Liver (tissue), 9 donors: ENCODE results near the gene CTSS. TPM values are rescaled to one million over a fixed set of nuclear protein-coding genes. Genes with fewer than 3 reads are reported as not detected.

Experiments
- DNase-seq: peaks from one replicate; pipeline ENCODE4 v3.0.0-alpha.2; 2017; ENCODE audit warnings: low spot score
- H3K27ac ChIP-seq, 2 donors: one replicate each; pipeline ENCODE4 v1.7.0; 2013; ENCODE audit warnings: inconsistent platforms in 2 of 2, low read length in 2 of 2, control low read depth in 1 of 2, low read depth in 1 of 2, mild to moderate bottlenecking in 1 of 2
- H3K27me3 ChIP-seq, 4 donors: one replicate each; pipeline versions ENCODE4 v1.6.1 to v1.7.0; 2013; ENCODE audit warnings: low read length in 3 of 4, inconsistent platforms in 1 of 4, mild to moderate bottlenecking in 1 of 4, moderate library complexity in 1 of 4; ENCODE audit not compliant: control insufficient read depth in 4 of 4, insufficient read depth in 4 of 4
- H3K36me3 ChIP-seq, 4 donors: one replicate each; pipeline versions ENCODE4 v1.6.1 to v1.7.0; 2013; ENCODE audit warnings: low read length in 3 of 4, mild to moderate bottlenecking in 3 of 4, low read depth in 1 of 4, moderate library complexity in 1 of 4; ENCODE audit not compliant: control insufficient read depth in 4 of 4, insufficient read depth in 3 of 4
- H3K4me1 ChIP-seq, 4 donors: one replicate each; pipeline versions ENCODE4 v1.6.1 to v1.7.0; 2013; ENCODE audit warnings: low read length in 3 of 4, mild to moderate bottlenecking in 3 of 4, moderate library complexity in 1 of 4; ENCODE audit not compliant: control insufficient read depth in 4 of 4, insufficient read depth in 4 of 4
- H3K4me3 ChIP-seq, 3 donors: one replicate each; pipeline versions ENCODE4 v1.6.1 to v1.7.0; 2013; ENCODE audit warnings: low read length in 3 of 3, control low read depth in 1 of 3, low read depth in 1 of 3, mild to moderate bottlenecking in 1 of 3
- H3K9ac ChIP-seq, 2 donors: one replicate each; pipeline ENCODE4 v1.7.0; 2013; ENCODE audit warnings: low read length in 2 of 2, mild to moderate bottlenecking in 2 of 2, moderate library complexity in 2 of 2, control low read depth in 1 of 2, low read depth in 1 of 2
- H3K9me3 ChIP-seq, 4 donors: one replicate each; pipeline versions ENCODE4 v1.6.1 to v1.7.0; 2013; ENCODE audit warnings: low read length in 3 of 4; ENCODE audit not compliant: control insufficient read depth in 4 of 4
- EGR1 ChIP-seq, 2 donors: IDR thresholded peaks; 2 replicates each; pipeline ENCODE4 v1.6.1; 2016 to 2018; ENCODE audit warnings: antibody characterized with exemption in 2 of 2, low read depth in 2 of 2
- FOXA1 ChIP-seq: IDR thresholded peaks from 2 replicates; pipeline ENCODE4 v1.6.1; 2016; ENCODE audit warnings: antibody characterized with exemption
- FOXA2 ChIP-seq: IDR thresholded peaks from 2 replicates; pipeline ENCODE4 v1.6.1; 2016; ENCODE audit warnings: antibody characterized with exemption
- GABPA ChIP-seq, 2 donors: IDR thresholded peaks in 1 of 2; conservative IDR thresholded peaks in 1 of 2; 2 replicates each; pipeline ENCODE4 v1.6.1; 2016; ENCODE audit warnings: antibody characterized with exemption in 2 of 2, mild to moderate bottlenecking in 1 of 2, moderate library complexity in 1 of 2
- HNF4A ChIP-seq, 2 donors: conservative IDR thresholded peaks; 2 replicates each; pipeline ENCODE4 v1.6.1; 2016; ENCODE audit warnings: antibody characterized with exemption in 2 of 2, mild to moderate bottlenecking in 2 of 2
- HNF4G ChIP-seq: IDR thresholded peaks from 2 replicates; pipeline ENCODE4 v1.6.1; 2016; ENCODE audit warnings: antibody characterized with exemption
- JUND ChIP-seq, 2 donors: IDR thresholded peaks; 2 replicates each; pipeline ENCODE4 v1.6.1; 2016; ENCODE audit warnings: antibody characterized with exemption in 2 of 2
- NR2F2 ChIP-seq: IDR thresholded peaks from 2 replicates; pipeline ENCODE4 v1.6.1; 2016; ENCODE audit warnings: antibody characterized with exemption
- RAD21 ChIP-seq, 2 donors: IDR thresholded peaks; 2 replicates each; pipeline ENCODE4 v1.6.1; 2016; ENCODE audit warnings: antibody characterized with exemption in 2 of 2, mild to moderate bottlenecking in 2 of 2
- SP1 ChIP-seq: IDR thresholded peaks from 2 replicates; pipeline ENCODE4 v1.6.1; 2018; ENCODE audit warnings: antibody characterized with exemption, mild to moderate bottlenecking
- TAF1 ChIP-seq: conservative IDR thresholded peaks from 2 replicates; pipeline ENCODE4 v1.6.1; 2016; ENCODE audit warnings: antibody characterized with exemption, mild to moderate bottlenecking
- YY1 ChIP-seq: IDR thresholded peaks from 2 replicates; pipeline ENCODE4 v1.6.1; 2016; ENCODE audit warnings: antibody characterized with exemption, mild to moderate bottlenecking
- WGBS: extraction: QIAGEN DNeasy Blood & Tissue Kit; methylation state at CpG from one replicate; pipeline ENCODE4 v1.1.7; 2013; 5-methylcytosine and 5-hydroxymethylcytosine counted together
- polyA plus RNA-seq, 2 donors: library from polyadenylated mRNA; stranded (reverse) in 1 of 2; unstranded in 1 of 2; fragments of 200-250 nt in 1 of 2; fragments of >200 nt in 1 of 2; fragmentation: Nextera tagmentation in 1 of 2; extraction: Ambion mirVana in 1 of 2; gene quantifications; one replicate each; pipeline versions ENCODE4 v1.2.1 to v1.2.3, GENCODE V29; 2013 to 2015
- total RNA-seq, 2 donors: library from RNA; depleted of rRNA; stranded (reverse); fragments of >200 nt; gene quantifications; one replicate each; pipeline ENCODE4 v1.2.3, GENCODE V29; 2014
- TF ChIP-seq, protein P1 (sequence below): IDR thresholded peaks from 2 replicates; pipeline ENCODE4 v1.6.1; 2016; ENCODE audit warnings: antibody characterized with exemption
- TF ChIP-seq, protein P2 (sequence below): IDR thresholded peaks from 2 replicates; pipeline ENCODE4 v1.6.1; 2016; ENCODE audit warnings: antibody characterized with exemption, mild to moderate bottlenecking
- donor health status: healthy.
- donor health status: healthy.
- donor health status: healthy.
- donor health status: healthy.
- donor health status: healthy.

CTSS gene
- total and polyA plus RNA-seq, 4 donors: 17.3 to 122 (median 62.4) TPM

DNA sequence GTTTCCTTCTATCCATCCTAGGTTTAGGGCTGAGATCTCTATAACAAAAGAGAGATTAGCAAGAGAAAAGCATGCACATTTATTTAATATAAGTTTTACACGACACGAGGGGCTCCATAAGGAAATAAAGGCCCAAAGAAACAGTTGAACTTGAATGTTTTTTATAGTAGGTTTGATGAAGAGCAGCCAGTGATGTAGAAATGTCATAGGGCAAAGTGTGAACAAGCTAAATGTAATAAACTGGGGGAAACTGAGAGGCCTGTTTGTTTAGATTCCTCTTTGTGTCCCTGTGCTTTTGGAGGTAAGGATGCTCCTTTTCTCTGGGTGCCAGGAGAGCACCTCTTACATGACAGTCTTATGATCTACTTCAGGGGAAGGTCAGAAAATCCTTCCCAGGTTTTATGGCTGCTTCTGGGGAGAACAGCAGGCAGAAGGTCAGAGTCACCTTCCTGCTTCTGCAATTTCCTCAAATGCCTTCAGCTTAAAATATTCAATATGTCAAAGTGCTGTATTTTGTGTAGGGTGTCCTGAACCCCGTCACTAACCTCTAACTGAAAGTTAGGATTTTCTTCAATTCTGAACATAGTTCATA lies 35.4 kb downstream of the CTSS start:
- no peak for DNase-seq
- H3K9ac ChIP-seq: no peak overlapping the region
- no peaks in the 10 kb centered on the region for H3K27me3 ChIP-seq
- no peak overlapping the region for H3K27ac ChIP-seq
- H3K9me3 ChIP-seq: no peaks in the 10 kb centered on the region
- WGBS: 88% methylated on average over 3 of the region's 3 CpGs
- H3K4me3 ChIP-seq: no peak overlapping the region
- TF ChIP-seq, protein P1, sequence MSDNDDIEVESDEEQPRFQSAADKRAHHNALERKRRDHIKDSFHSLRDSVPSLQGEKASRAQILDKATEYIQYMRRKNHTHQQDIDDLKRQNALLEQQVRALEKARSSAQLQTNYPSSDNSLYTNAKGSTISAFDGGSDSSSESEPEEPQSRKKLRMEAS: no peak
- no peak for TF ChIP-seq SP1
- no peak for TF ChIP-seq GABPA (IDR thresholded peaks at IDR 0.05 in 1 of 2, conservative IDR thresholded peaks at IDR 0.05 in 1 of 2)
- TF ChIP-seq YY1: no peak
- no peak for TF ChIP-seq NR2F2
- H3K4me1 ChIP-seq: no peaks in the 10 kb centered on the region
- H3K36me3 ChIP-seq: peaks cover 0 to 2% (median 0%) of the 10 kb centered on the region in 4 donors

DNA sequence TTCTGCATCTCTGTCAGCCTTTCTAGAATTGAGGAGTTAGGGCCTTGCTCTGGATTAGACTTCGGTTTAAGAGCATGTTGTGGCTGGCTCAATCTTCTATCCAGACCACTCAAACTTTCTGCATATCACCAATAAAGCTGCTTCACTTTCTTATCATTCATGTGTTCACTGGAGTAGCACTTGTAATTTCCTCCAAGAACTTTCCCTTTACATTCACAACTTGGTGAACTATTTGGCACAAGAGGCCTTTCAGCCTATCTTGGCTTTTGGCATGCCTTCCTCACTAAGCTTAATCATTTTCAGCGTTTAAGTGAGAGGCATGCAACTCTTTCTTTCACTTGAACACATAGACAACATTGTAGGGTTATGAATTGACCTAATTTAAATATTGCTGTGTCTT lies 41.2 kb downstream of the CTSS start:
- 82% methylated on average over 2 of the region's 2 CpGs for WGBS
- Histone ChIP-seq H3K36me3 (no peaks in the 10 kb centered on the region), H3K9me3 (no peaks in the 10 kb centered on the region), H3K27ac (no peak overlapping the region), H3K27me3 (no peaks in the 10 kb centered on the region), H3K9ac (no peak overlapping the region), H3K4me3 (no peak overlapping the region), H3K4me1 (no peaks in the 10 kb centered on the region)
- DNase-seq: no peak
- no peak for TF ChIP-seq YY1
- no peak for TF ChIP-seq RAD21 (IDR thresholded peaks at IDR 0.05)

GRCh38 chr1:150720703-150721102 lies 44.9 kb downstream of the CTSS start, which contains the start of gene HORMAD1:
Gene HORMAD1, minus strand, starts transcription at chr1:150720895. Its CDS starts 1,390 bp downstream, at chr1:150719505.
- Histone ChIP-seq H3K36me3 (no peaks in the 10 kb centered on the region), H3K9me3 (no peaks in the 10 kb centered on the region), H3K27me3 (no peaks in the 10 kb centered on the region), H3K4me1 (no peaks in the 10 kb centered on the region), H3K27ac (no peak within 1 kb of the TSS), H3K9ac (no peak within 1 kb of the TSS), H3K4me3 (no peak within 1 kb of the TSS)
- TF ChIP-seq GABPA (IDR thresholded peaks at IDR 0.05 in 1 of 2, conservative IDR thresholded peaks at IDR 0.05 in 1 of 2) (no peak), HNF4G (no peak), TAF1 (no peak), HNF4A (conservative IDR thresholded peaks at IDR 0.05) (no peak), FOXA1 (no peak), JUND (IDR thresholded peaks at IDR 0.05) (no peak), SP1 (no peak), FOXA2 (no peak), EGR1 (IDR thresholded peaks at IDR 0.05; ENCODE audit: low read depth in 2 of 2) (no peak), NR2F2 (no peak)
- TF ChIP-seq, protein P1: no peak
- TF ChIP-seq, protein P2, sequence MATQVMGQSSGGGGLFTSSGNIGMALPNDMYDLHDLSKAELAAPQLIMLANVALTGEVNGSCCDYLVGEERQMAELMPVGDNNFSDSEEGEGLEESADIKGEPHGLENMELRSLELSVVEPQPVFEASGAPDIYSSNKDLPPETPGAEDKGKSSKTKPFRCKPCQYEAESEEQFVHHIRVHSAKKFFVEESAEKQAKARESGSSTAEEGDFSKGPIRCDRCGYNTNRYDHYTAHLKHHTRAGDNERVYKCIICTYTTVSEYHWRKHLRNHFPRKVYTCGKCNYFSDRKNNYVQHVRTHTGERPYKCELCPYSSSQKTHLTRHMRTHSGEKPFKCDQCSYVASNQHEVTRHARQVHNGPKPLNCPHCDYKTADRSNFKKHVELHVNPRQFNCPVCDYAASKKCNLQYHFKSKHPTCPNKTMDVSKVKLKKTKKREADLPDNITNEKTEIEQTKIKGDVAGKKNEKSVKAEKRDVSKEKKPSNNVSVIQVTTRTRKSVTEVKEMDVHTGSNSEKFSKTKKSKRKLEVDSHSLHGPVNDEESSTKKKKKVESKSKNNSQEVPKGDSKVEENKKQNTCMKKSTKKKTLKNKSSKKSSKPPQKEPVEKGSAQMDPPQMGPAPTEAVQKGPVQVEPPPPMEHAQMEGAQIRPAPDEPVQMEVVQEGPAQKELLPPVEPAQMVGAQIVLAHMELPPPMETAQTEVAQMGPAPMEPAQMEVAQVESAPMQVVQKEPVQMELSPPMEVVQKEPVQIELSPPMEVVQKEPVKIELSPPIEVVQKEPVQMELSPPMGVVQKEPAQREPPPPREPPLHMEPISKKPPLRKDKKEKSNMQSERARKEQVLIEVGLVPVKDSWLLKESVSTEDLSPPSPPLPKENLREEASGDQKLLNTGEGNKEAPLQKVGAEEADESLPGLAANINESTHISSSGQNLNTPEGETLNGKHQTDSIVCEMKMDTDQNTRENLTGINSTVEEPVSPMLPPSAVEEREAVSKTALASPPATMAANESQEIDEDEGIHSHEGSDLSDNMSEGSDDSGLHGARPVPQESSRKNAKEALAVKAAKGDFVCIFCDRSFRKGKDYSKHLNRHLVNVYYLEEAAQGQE: no peak
- no peak for DNase-seq
- WGBS: 97% methylated on average over 24 of the region's 24 CpGs
